Measurements from ENCODE around the gene ATP6V1C2. TPM values are rescaled to one million over a fixed set of nuclear protein-coding genes. Genes with fewer than 3 reads are reported as not detected.

Gene ATP6V1C2
- total and polyA plus RNA-seq, 2 of the 4 experiments (the other 2 are of a cell fraction) = not detected

GRCh38 chr2:10709290-10709939 is 12.0 kb upstream of the ATP6V1C2 start:
- BruUV-seq (replicated peaks) = no TSS peak
- H3K9me3 ChIP-seq (ENCODE audit: control insufficient read depth, insufficient read depth, low read length) = no peaks in the 10 kb centered on the region
- H3K4ac ChIP-seq (ENCODE audit: low read depth, low read length) = no peak overlapping the region
- ChIA-PET CTCF (interaction anchor here (0.6 kb wide), 1 partner anchor 34 kb away, joined by 3 read pairs; no protein-coding TSS in a partner anchor), POLR2A (ENCODE audit: unreplicated experiment) (no interaction called here)
- in situ Hi-C loops (cut with MboI; ENCODE audit: low sequenced_read_pairs) (no loop called here), dilution Hi-C loops (cut with HindIII; ENCODE audit: low sequenced_read_pairs, unreplicated experiment) (no loop called here), intact Hi-C loops (cut with micrococcal nuclease) (no loop called here)
- H3K4me1 ChIP-seq (ENCODE audit: control insufficient read depth, insufficient read depth, low read length) = no peaks in the 10 kb centered on the region
- no peak overlapping the region for H3K27ac ChIP-seq (ENCODE audit: insufficient read depth, low read length)
- H2AK5ac ChIP-seq (ENCODE audit: low read depth, low read length) = no peak overlapping the region
- H3K18ac ChIP-seq (ENCODE audit: low read depth, low read length) = no peak overlapping the region
- DNase-seq (no peak), ATAC-seq (ENCODE audit: low read depth) (peak; percentile 75)
- H3K9ac ChIP-seq (ENCODE audit: low read depth, low read length) = no peak overlapping the region
- H3K14ac ChIP-seq (replicated peaks; ENCODE audit: low read depth, low read length) = no peak overlapping the region
- H4K5ac ChIP-seq (ENCODE audit: low read depth, low read length) = no peak overlapping the region
- no peak overlapping the region for H2BK20ac ChIP-seq (ENCODE audit: low read depth, low read length)
- H2AK9ac ChIP-seq (replicated peaks; ENCODE audit: low read depth, low read length, poor library complexity) = no peak overlapping the region
- TF ChIP-seq MXI1 (IDR thresholded peaks at IDR 0.05; ENCODE audit: borderline replicate concordance, low read depth, low read length) = no peak
- TF ChIP-seq CTCF (conservative IDR thresholded peaks at IDR 0.05; ENCODE audit: low read depth, low read length) = peak; percentile 25; the same call in 1 of the 2 replicates
- peak; percentile 35; the same call in 1 of the 2 replicates for TF ChIP-seq RAD21 (IDR thresholded peaks at IDR 0.05; ENCODE audit: low read length)
- TF ChIP-seq RCOR1 (IDR thresholded peaks at IDR 0.05; ENCODE audit: insufficient replicate concordance, low read length) = no peak
- H2BK15ac ChIP-seq (ENCODE audit: low read depth, low read length) = no peak overlapping the region
- H3K23ac ChIP-seq (ENCODE audit: low read depth, low read length) = peak overlapping the region; percentile 61; the same call in 1 of the 2 replicates
- no peaks in the 10 kb centered on the region for H3K36me3 ChIP-seq (ENCODE audit: control insufficient read depth, insufficient read depth, low read length)
- 35% methylated on average over 5 of the region's 7 CpGs; no CpG with 5 or more reads in 1 of the 2 experiments for WGBS, 2 experiments (ENCODE audit: extremely low coverage in 2 of 2, insufficient read length in 1 of 2)
- H3K4me3 ChIP-seq (ENCODE audit: insufficient read depth, low read depth, low read length) = no peak overlapping the region
- no peak overlapping the region for H3K4me2 ChIP-seq (ENCODE audit: low read depth, low read length)
- H4K91ac ChIP-seq (ENCODE audit: insufficient read depth, low read depth, low read length) = no peak overlapping the region
- no peak overlapping the region for H2BK120ac ChIP-seq (ENCODE audit: low read depth, low read length)
- no peaks in the 10 kb centered on the region for H3K79me1 ChIP-seq (ENCODE audit: low read depth in 1 of 2, low read length in 2 of 2)
- H4K8ac ChIP-seq (ENCODE audit: low read depth in 2 of 2, low read length in 2 of 2) = no peak overlapping the region
- H3K9me1 ChIP-seq (ENCODE audit: insufficient read depth, low read length) = no peaks in the 10 kb centered on the region
- H3K56ac ChIP-seq (ENCODE audit: extremely low read depth, insufficient read depth, low read length) = no peak overlapping the region
- peaks cover 47% of the 10 kb centered on the region for H3K27me3 ChIP-seq (ENCODE audit: control insufficient read depth, insufficient read depth, low read length)
- H2AFZ ChIP-seq (replicated peaks; ENCODE audit: low read length, poor library complexity) = no peak overlapping the region
- no peak overlapping the region for H2BK5ac ChIP-seq (ENCODE audit: low read depth, low read length, poor library complexity, severe bottlenecking)
- no peaks in the 10 kb centered on the region; the same call in 1 of the 2 replicates for H4K20me1 ChIP-seq (ENCODE audit: insufficient read depth, low read length)
